BJ (cell line): Measurements from ENCODE around the gene KHDC4. TPM values are rescaled to one million over a fixed set of nuclear protein-coding genes. Genes with fewer than 3 reads are reported as not detected.

Source experiments
- CTCF ChIA-PET: fragments of 350-600 bp; formaldehyde crosslinking; extraction: SDS; loops from one replicate; lab custom pipeline; 2021; ENCODE audit warnings: antibody characterized with exemption, inconsistent platforms; lab: Yijun Ruan, JAX
- POLR2A ChIA-PET: fragments of 300-600 bp; sonication (Branson Sonifier 250); formaldehyde crosslinking; extraction: SDS; loops from one replicate; lab custom pipeline; 2021; ENCODE audit warnings: antibody characterized with exemption; lab: Charles Lee
- DNase-seq: peaks from one replicate; pipeline ENCODE4 v3.0.0-alpha.2; 2011; ENCODE audit warnings: low read depth
- H3K27me3 ChIP-seq: 2 replicates; pipeline ENCODE4 v1.6.0; 2011; ENCODE audit warnings: low read length; ENCODE audit not compliant: control insufficient read depth, insufficient read depth
- H3K36me3 ChIP-seq: 2 replicates; pipeline ENCODE4 v1.5.1; 2011; ENCODE audit warnings: low read length; ENCODE audit not compliant: control insufficient read depth, insufficient read depth
- H3K4me3 ChIP-seq: 2 replicates; pipeline ENCODE4 v1.5.1; 2011; ENCODE audit warnings: low read depth, mild to moderate bottlenecking, control low read depth, low read length
- CTCF ChIP-seq: IDR thresholded peaks from 2 replicates; pipeline ENCODE4 v1.5.1; 2011; ENCODE audit warnings: low read depth, mild to moderate bottlenecking, control low read depth, inconsistent platforms, low read length, moderate library complexity; ENCODE audit not compliant: insufficient read depth
- polyA plus RNA-seq: library from polyadenylated mRNA; depleted of rRNA; stranded (reverse); fragments of >200 nt; gene quantifications from 2 replicates; pipeline ENCODE4 v1.2.3, GENCODE V29; 2011

The KHDC4 gene
- polyA plus RNA-seq, 1 experiment: 39.0 TPM

GRCh38 chr1:155884982-155885381 is 49.2 kb downstream of the KHDC4 start:
- ChIA-PET POLR2A (no interaction called here), CTCF (interaction anchor here (3.0 kb wide), 1 partner anchor 12 kb away, joined by 19 read pairs; no protein-coding TSS in a partner anchor)
- Histone ChIP-seq H3K4me3 (no peak overlapping the region), H3K36me3 (peaks cover 4% of the 10 kb centered on the region; the same call in 1 of the 2 replicates), H3K27me3 (no peaks in the 10 kb centered on the region)
- DNase-seq: no peak
- TF ChIP-seq CTCF: no peak

GRCh38 chr1:155884031-155884960 is 49.9 kb downstream of the KHDC4 start:
- H3K4me3 ChIP-seq: no peak overlapping the region
- ChIA-PET POLR2A (no interaction called here), CTCF (interaction anchor here (0.9 to 3.0 kb wide), 2 partner anchors 11 to 86 kb away, joined by 3 to 19 read pairs; no protein-coding TSS in a partner anchor)
- TF ChIP-seq CTCF: no peak
- no peaks in the 10 kb centered on the region for H3K27me3 ChIP-seq
- peaks cover 4% of the 10 kb centered on the region; the same call in 1 of the 2 replicates for H3K36me3 ChIP-seq
- DNase-seq: no peak

- Histone ChIP-seq H3K4me3 (no peak overlapping the region), H3K36me3 (peaks cover 4% of the 10 kb centered on the region; the same call in 1 of the 2 replicates), H3K27me3 (no peaks in the 10 kb centered on the region)
- ChIA-PET POLR2A (interaction anchor here (1.6 kb wide), 1 partner anchor 10 kb away, joined by 5 read pairs; no protein-coding TSS in a partner anchor), CTCF (interaction anchor here (0.6 to 3.0 kb wide), 5 partner anchors 10 to 69 kb away, joined by 3 to 19 read pairs (median 3); partner anchors contain the start of gene SYT11)
- no peak for TF ChIP-seq CTCF
- DNase-seq: no peak
Measured at GRCh38 chr1:155882766-155883165, 51.4 kb downstream of the KHDC4 start.

GRCh38 chr1:155882235-155882634 is 52.0 kb downstream of the KHDC4 start:
- CTCF ChIA-PET: interaction anchor here (0.6 to 3.0 kb wide), 5 partner anchors 9 to 69 kb away, joined by 3 to 19 read pairs (median 3); partner anchors contain the start of gene SYT11
- DNase-seq: no peak

More at GRCh38 chr1:155882235-155882634, 52.0 kb downstream of the KHDC4 start:
- no peak for TF ChIP-seq CTCF
- POLR2A ChIA-PET: interaction anchor here (1.6 kb wide), 1 partner anchor 10 kb away, joined by 5 read pairs; no protein-coding TSS in a partner anchor
- peaks cover 4% of the 10 kb centered on the region; the same call in 1 of the 2 replicates for H3K36me3 ChIP-seq
- H3K27me3 ChIP-seq: no peaks in the 10 kb centered on the region
- H3K4me3 ChIP-seq: no peak overlapping the region
